DND-41 (cell line): ENCODE results near the gene VLDLR.

ENCODE experiments used
- ATAC-seq: fragments of 200-7000 bp; cut with Tn5 transposase; 3 replicates; pipeline ENCODE4 v1.9.1; 2021; ENCODE audit warnings: low read depth; ENCODE audit not compliant: insufficient read depth
- DNase-seq: peaks from one replicate; pipeline ENCODE4 v3.0.0-alpha.2; 2020
- H2AFZ ChIP-seq: 2 replicates; pipeline ENCODE4 v1.6.0; 2012; ENCODE audit warnings: low read depth, low read length
- H3K27ac ChIP-seq: 2 replicates; pipeline ENCODE4 v1.5.1; 2012; ENCODE audit warnings: low read length, inconsistent platforms
- H3K27me3 ChIP-seq: fragments of 200-600 bp; sonication (generic); 2 replicates; pipeline ENCODE4 v1.6.0; 2012; ENCODE audit warnings: low read length, mild to moderate bottlenecking, inconsistent platforms; ENCODE audit not compliant: insufficient read depth, poor library complexity
- H3K36me3 ChIP-seq: 2 replicates; pipeline ENCODE4 v1.5.1; 2012; ENCODE audit warnings: low read length, inconsistent platforms; ENCODE audit not compliant: insufficient read depth
- H3K4me1 ChIP-seq: 2 replicates; pipeline ENCODE4 v1.5.1; 2012; ENCODE audit warnings: mild to moderate bottlenecking, low read length; ENCODE audit not compliant: insufficient read depth
- H3K4me2 ChIP-seq: 2 replicates; pipeline ENCODE4 v1.6.0; 2012; ENCODE audit warnings: mild to moderate bottlenecking, moderate library complexity, low read length, inconsistent platforms; ENCODE audit not compliant: insufficient read depth
- H3K4me3 ChIP-seq, 2 experiments: fragments of 200-600 bp in 1 of 2; shearing (Covaris generic) in 1 of 2; 2 replicates each; pipeline ENCODE4 v1.5.1; 2012 to 2016; ENCODE audit warnings: inconsistent platforms in 2 of 2, low read length in 2 of 2, mild to moderate bottlenecking in 2 of 2, low read depth in 1 of 2, moderate library complexity in 1 of 2
- H3K79me2 ChIP-seq: 2 replicates; pipeline ENCODE4 v1.6.0; 2012; ENCODE audit warnings: low read length, inconsistent platforms; ENCODE audit not compliant: insufficient read depth
- H3K9ac ChIP-seq: 2 replicates; pipeline ENCODE4 v1.6.0; 2012; ENCODE audit warnings: low read depth, mild to moderate bottlenecking, inconsistent platforms, low read length, moderate library complexity
- H3K9me3 ChIP-seq: 2 replicates; pipeline ENCODE4 v1.5.1; 2012; ENCODE audit warnings: low read length, moderate library complexity, mild to moderate bottlenecking, inconsistent platforms; ENCODE audit not compliant: insufficient read depth, severe bottlenecking
- H4K20me1 ChIP-seq: 2 replicates; pipeline ENCODE4 v1.6.0; 2012; ENCODE audit warnings: low read length; ENCODE audit not compliant: insufficient read depth
- CTCF ChIP-seq: IDR thresholded peaks from 2 replicates; pipeline ENCODE4 v1.5.1; 2012; ENCODE audit warnings: borderline replicate concordance, low read length, moderate library complexity, mild to moderate bottlenecking; ENCODE audit not compliant: poor library complexity, severe bottlenecking; ENCODE audit errors: extremely low read depth
- EZH2 ChIP-seq: IDR thresholded peaks from 3 replicates; pipeline ENCODE4 v1.6.1; 2012; ENCODE audit warnings: borderline replicate concordance, low read depth, mild to moderate bottlenecking, moderate library complexity, low read length, inconsistent platforms; ENCODE audit not compliant: severe bottlenecking

The VLDLR gene

DNA sequence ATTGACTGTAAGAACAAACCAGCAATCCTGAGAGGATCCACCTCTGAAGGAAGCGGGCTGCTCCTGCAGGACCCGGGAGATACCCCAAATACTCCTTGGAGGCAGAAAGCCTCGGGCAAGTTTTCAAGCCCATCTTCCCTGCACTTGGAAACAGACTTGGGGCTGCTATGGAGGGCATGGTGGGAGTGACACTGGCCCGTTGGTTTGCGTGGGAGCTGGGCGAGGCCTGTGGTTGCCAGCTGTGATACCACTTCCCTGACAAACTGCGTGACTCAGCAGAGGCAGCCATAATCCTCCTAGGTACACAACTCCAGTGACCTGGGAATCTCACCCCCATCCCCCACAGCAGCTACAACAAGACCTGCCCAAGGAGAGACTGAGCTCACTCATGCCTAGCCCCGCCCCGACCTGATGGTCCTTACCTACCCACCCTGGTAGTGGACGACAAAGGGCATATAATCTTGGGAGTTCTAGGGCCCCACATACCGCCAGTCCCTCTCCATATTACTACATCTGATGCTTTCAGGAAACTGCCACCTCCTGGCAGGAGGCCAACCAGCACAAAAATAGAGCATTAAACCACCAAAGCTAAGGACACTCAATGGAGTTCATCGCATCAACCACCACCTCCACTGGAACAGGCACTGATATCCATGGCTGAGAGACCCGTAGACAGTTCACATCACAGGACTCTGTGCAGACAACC, 38.1 kb upstream of the VLDLR start:
- Histone ChIP-seq H4K20me1 (no peaks in the 10 kb centered on the region), H3K9me3 (no peaks in the 10 kb centered on the region), H3K9ac (no peak overlapping the region), H3K27ac (no peak overlapping the region), H3K27me3 (no peaks in the 10 kb centered on the region), H3K79me2 (no peaks in the 10 kb centered on the region), H3K4me2 (no peak overlapping the region), H2AFZ (no peak overlapping the region), H3K4me3 (no peak overlapping the region), H3K36me3 (no peaks in the 10 kb centered on the region), H3K4me1 (peaks cover 2% of the 10 kb centered on the region; the same call in 1 of the 2 replicates)
- ATAC-seq (peak; percentile 61; the same call in 2 of the 3 replicates), DNase-seq (peak; percentile 20)
- TF ChIP-seq CTCF = no peak
- TF ChIP-seq EZH2 = no peak

GRCh38 chr9:2591967-2592366, 29.6 kb upstream of the VLDLR start:
- no peaks in the 10 kb centered on the region for H3K27me3 ChIP-seq
- H3K9me3 ChIP-seq = peaks cover 8% of the 10 kb centered on the region
- no peak overlapping the region for H3K9ac ChIP-seq
- no peak overlapping the region for H3K27ac ChIP-seq
- H4K20me1 ChIP-seq = no peaks in the 10 kb centered on the region
- no peaks in the 10 kb centered on the region for H3K4me1 ChIP-seq
- H3K79me2 ChIP-seq = no peaks in the 10 kb centered on the region
- TF ChIP-seq EZH2 (no peak), CTCF (no peak)
- no peak overlapping the region for H3K4me3 ChIP-seq
- H3K4me2 ChIP-seq = no peak overlapping the region
- H3K36me3 ChIP-seq = no peaks in the 10 kb centered on the region
- H2AFZ ChIP-seq = no peak overlapping the region
- DNase-seq = no peak
- no peak for ATAC-seq

- no peak for ATAC-seq
- Histone ChIP-seq H3K4me2 (no peak overlapping the region), H3K27ac (no peak overlapping the region), H3K4me3 (no peak overlapping the region), H4K20me1 (no peaks in the 10 kb centered on the region), H3K27me3 (no peaks in the 10 kb centered on the region), H3K9me3 (peaks cover 8% of the 10 kb centered on the region), H2AFZ (no peak overlapping the region), H3K79me2 (no peaks in the 10 kb centered on the region), H3K36me3 (no peaks in the 10 kb centered on the region), H3K4me1 (no peaks in the 10 kb centered on the region), H3K9ac (no peak overlapping the region)
- no peak for DNase-seq
- TF ChIP-seq EZH2 (no peak), CTCF (no peak)
These were observed 27.8 kb upstream of the VLDLR start for GRCh38 chr9:2593744-2594143.
